Endodermal cell (in vitro differentiated cells): ENCODE measurements around the gene KATNAL1. TPM values are rescaled to one million over a fixed set of nuclear protein-coding genes. Genes with fewer than 3 reads are reported as not detected.

Experiments used
- DNase-seq: peaks from one replicate; pipeline ENCODE4 v3.0.0-alpha.2; 2017
- H3K27ac ChIP-seq: 2 replicates; pipeline ENCODE4 v1.5.1; 2013; ENCODE audit warnings: mild to moderate bottlenecking, low read depth, low read length, moderate library complexity
- H3K27me3 ChIP-seq: 2 replicates; pipeline ENCODE4 v1.6.1; 2013; ENCODE audit warnings: mild to moderate bottlenecking, low read length, moderate library complexity; ENCODE audit not compliant: insufficient read depth, control insufficient read depth, poor library complexity, severe bottlenecking
- H3K36me3 ChIP-seq: 2 replicates; pipeline ENCODE4 v1.7.0; 2013; ENCODE audit warnings: mild to moderate bottlenecking, low read length, moderate library complexity; ENCODE audit not compliant: control insufficient read depth, insufficient read depth
- H3K4me1 ChIP-seq: one replicate; pipeline ENCODE4 v1.7.0; 2013; ENCODE audit warnings: low read length; ENCODE audit not compliant: control insufficient read depth, insufficient read depth
- H3K4me3 ChIP-seq: 2 replicates; pipeline ENCODE4 v1.5.1; 2013; ENCODE audit warnings: mild to moderate bottlenecking, low read length, moderate library complexity
- H3K9ac ChIP-seq: 2 replicates; pipeline ENCODE4 v1.6.1; 2013; ENCODE audit warnings: mild to moderate bottlenecking, low read length, moderate library complexity; ENCODE audit not compliant: poor library complexity, severe bottlenecking; ENCODE audit errors: extremely low read depth
- H3K9me3 ChIP-seq: 2 replicates; pipeline ENCODE4 v1.6.1; 2013; ENCODE audit warnings: mild to moderate bottlenecking, low read length, moderate library complexity; ENCODE audit not compliant: control insufficient read depth
- H3K27ac Mint-ChIP-seq: 2 replicates; pipeline ENCODE4 v1.8.0; 2020; ENCODE audit warnings: mixed read lengths
- H3K27me3 Mint-ChIP-seq: 2 replicates; pipeline ENCODE4 v1.8.0; 2021; ENCODE audit warnings: mild to moderate bottlenecking, mixed read lengths; ENCODE audit not compliant: insufficient read depth
- H3K36me3 Mint-ChIP-seq: 2 replicates; pipeline ENCODE4 v1.8.0; 2020; ENCODE audit warnings: low read depth, mixed read lengths
- H3K4me1 Mint-ChIP-seq: 2 replicates; pipeline ENCODE4 v1.8.0; 2020; ENCODE audit warnings: mixed read lengths
- H3K4me3 Mint-ChIP-seq: 2 replicates; pipeline ENCODE4 v1.8.0; 2020; ENCODE audit warnings: mild to moderate bottlenecking, moderate library complexity, mixed read lengths
- H3K9me3 Mint-ChIP-seq: 2 replicates; pipeline ENCODE4 v1.8.0; 2020; ENCODE audit warnings: mild to moderate bottlenecking, mixed read lengths
- CTCF ChIP-seq: fragments of 200-600 bp; sonication (generic); conservative IDR thresholded peaks from 2 replicates; pipeline ENCODE4 v1.5.0; 2021; ENCODE audit warnings: antibody characterized with exemption, mild to moderate bottlenecking
- WGBS, 2 experiments: methylation state at CpG; one replicate each; pipeline versions ENCODE4 v1.1.5 to v1.1.7; 2013; ENCODE audit warnings: missing lambda C conversion rate in 2 of 2, mixed read lengths in 1 of 2; ENCODE audit not compliant: insufficient coverage in 1 of 2, insufficient read length in 1 of 2; 5-methylcytosine and 5-hydroxymethylcytosine counted together
- total RNA-seq, 2 donors: library from RNA; stranded (reverse); fragmentation: NEBNext Ultra II Directional in 1 of 2; extraction: Animal tissue kit (Norgen Biotek cat#: 25700) in 1 of 2; gene quantifications; 2 replicates in 1 of 2; 3 replicates in 1 of 2; pipeline ENCODE4 v1.2.1, GENCODE V29; 2021

Gene KATNAL1
- total RNA-seq, 2 donors from 2014 or later, result 20.3 to 32.2 TPM

DNA sequence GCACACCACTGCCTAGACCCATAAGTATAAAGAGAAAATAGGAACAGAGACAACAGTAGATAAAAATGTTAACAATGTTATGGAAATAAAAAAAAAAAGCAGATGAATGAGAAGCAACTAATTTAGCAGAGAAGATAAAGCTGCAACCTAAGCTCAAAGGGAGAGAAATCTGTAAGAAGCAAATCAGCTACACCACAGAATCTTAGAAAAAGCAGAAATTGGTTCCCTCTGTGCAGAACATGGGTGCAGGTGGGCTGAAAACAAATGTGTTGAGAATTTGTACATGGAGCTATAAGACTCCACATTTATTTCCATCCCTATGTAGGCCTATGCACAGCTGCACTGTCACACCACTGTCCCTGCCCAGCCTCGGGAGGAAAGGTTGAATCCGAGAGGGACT lies 44.8 kb upstream of the KATNAL1 start:
- Histone ChIP-seq H3K36me3 (no peaks in the 10 kb centered on the region), H3K9me3 (peaks cover 20% of the 10 kb centered on the region), H3K9ac (no peak overlapping the region), H3K4me3 (no peak overlapping the region), H3K4me1 (no peaks in the 10 kb centered on the region), H3K27me3 (no peaks in the 10 kb centered on the region), H3K27ac (no peak overlapping the region)
- no peak overlapping the region for H3K27ac Mint-ChIP-seq
- H3K9me3 Mint-ChIP-seq, result peaks cover 18% of the 10 kb centered on the region
- no peaks in the 10 kb centered on the region for H3K36me3 Mint-ChIP-seq
- 86 to 87% methylated on average over 2 of the region's 2 CpGs for WGBS, 2 experiments
- DNase-seq, result no peak
- peaks cover 8% of the 10 kb centered on the region for H3K4me1 Mint-ChIP-seq
- no peak for TF ChIP-seq CTCF
- H3K27me3 Mint-ChIP-seq, result peaks cover 3% of the 10 kb centered on the region
- H3K4me3 Mint-ChIP-seq, result no peak overlapping the region

GRCh38 chr13:30346789-30347167 lies 39.4 kb upstream of the KATNAL1 start:
- H3K4me3 Mint-ChIP-seq, result no peak overlapping the region
- no peaks in the 10 kb centered on the region for H3K4me1 Mint-ChIP-seq

DNA sequence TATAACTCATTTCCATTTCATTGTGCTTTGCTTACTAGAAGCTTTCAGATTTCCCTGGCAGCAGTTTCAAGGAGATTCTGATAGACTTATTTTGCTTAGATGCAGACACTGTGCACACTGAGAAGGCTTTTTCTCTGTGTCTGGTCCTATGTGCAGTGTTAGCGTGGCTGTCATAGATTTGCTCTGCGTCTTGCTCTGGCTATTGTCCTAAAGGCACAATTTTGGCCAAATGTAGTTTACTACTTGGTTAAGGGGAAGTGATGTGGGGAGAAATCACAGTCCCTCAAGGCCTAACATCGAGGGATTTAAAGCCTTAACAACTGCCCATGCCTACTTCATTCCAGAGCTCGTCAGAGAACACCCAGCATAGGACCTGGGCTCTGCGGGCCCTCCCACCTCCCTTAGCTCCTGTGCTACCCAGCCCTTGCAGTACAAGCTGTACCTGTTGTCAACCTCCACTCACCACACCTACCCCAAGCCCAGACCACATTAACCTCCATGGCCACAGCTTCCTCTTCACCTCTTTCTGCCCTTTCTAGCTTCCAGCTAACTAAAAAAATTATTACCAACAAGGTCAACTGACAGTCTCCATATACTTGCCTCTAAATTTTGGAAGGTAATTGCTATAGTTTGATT lies 38.9 kb upstream of the KATNAL1 start:
- Histone ChIP-seq H3K27me3 (no peaks in the 10 kb centered on the region), H3K36me3 (no peaks in the 10 kb centered on the region), H3K4me3 (no peak overlapping the region), H3K9ac (no peak overlapping the region), H3K9me3 (no peaks in the 10 kb centered on the region), H3K27ac (no peak overlapping the region), H3K4me1 (no peaks in the 10 kb centered on the region)
- Mint-ChIP-seq H3K27me3 (peaks cover 3% of the 10 kb centered on the region), H3K4me3 (no peak overlapping the region), H3K9me3 (no peaks in the 10 kb centered on the region), H3K4me1 (no peaks in the 10 kb centered on the region), H3K36me3 (no peaks in the 10 kb centered on the region), H3K27ac (no peak overlapping the region)
- TF ChIP-seq CTCF, result no peak
- 94 to 96% methylated on average over 4 to 5 of the region's 5 CpGs for WGBS, 2 experiments
- DNase-seq, result no peak

More at GRCh38 chr13:30346789-30347167, 39.4 kb upstream of the KATNAL1 start:
- Mint-ChIP-seq H3K27ac (no peak overlapping the region), H3K27me3 (peaks cover 3% of the 10 kb centered on the region), H3K36me3 (no peaks in the 10 kb centered on the region), H3K9me3 (no peaks in the 10 kb centered on the region)
- Histone ChIP-seq H3K36me3 (no peaks in the 10 kb centered on the region), H3K27ac (no peak overlapping the region), H3K4me3 (no peak overlapping the region), H3K9ac (no peak overlapping the region), H3K9me3 (no peaks in the 10 kb centered on the region), H3K27me3 (no peaks in the 10 kb centered on the region), H3K4me1 (no peaks in the 10 kb centered on the region)
- WGBS, 2 experiments, result 75 to 94% methylated on average over 1 to 3 of the region's 4 CpGs
- DNase-seq, result no peak
- no peak for TF ChIP-seq CTCF
